Measurements from ENCODE around the gene SLC25A21. TPM values are rescaled to one million over a fixed set of nuclear protein-coding genes. Genes with fewer than 3 reads are reported as not detected.

SLC25A21 gene
- total RNA-seq, 1 donor from 2014 or later = not detected

- ChIA-PET POLR2A (no interaction called here), CTCF (no interaction called here)
- Mint-ChIP-seq H3K4me3 (no peak overlapping the region), H3K36me3 (ENCODE audit: low read depth) (no peaks in the 10 kb centered on the region), H3K4me1 (no peaks in the 10 kb centered on the region), H3K9me3 (no peaks in the 10 kb centered on the region), H3K27ac (no peak overlapping the region), H3K27me3 (no peaks in the 10 kb centered on the region)
- no peak for DNase-seq
- TF ChIP-seq CTCF (IDR thresholded peaks at IDR 0.05) = no peak
- ATAC-seq (ENCODE audit: low read depth) = no peak
- intact Hi-C loops (cut with micrococcal nuclease) = no loop called here
These were observed 448.2 kb downstream of the SLC25A21 start for GRCh38 chr14:36724162-36724561.

- no peak overlapping the region for H3K27ac Mint-ChIP-seq
- DNase-seq (no peak), ATAC-seq (ENCODE audit: low read depth) (no peak)
- intact Hi-C loops (cut with micrococcal nuclease) = no loop called here
- no peaks in the 10 kb centered on the region for H3K36me3 Mint-ChIP-seq (ENCODE audit: low read depth)
- no peak for TF ChIP-seq CTCF (IDR thresholded peaks at IDR 0.05)
- H3K4me1 Mint-ChIP-seq = no peaks in the 10 kb centered on the region
- H3K4me3 Mint-ChIP-seq = no peak overlapping the region
- no peaks in the 10 kb centered on the region for H3K27me3 Mint-ChIP-seq
- ChIA-PET POLR2A (no interaction called here), CTCF (no interaction called here)
- H3K9me3 Mint-ChIP-seq = no peaks in the 10 kb centered on the region
These were observed 448.9 kb downstream of the SLC25A21 start for GRCh38 chr14:36723530-36723929.

- Mint-ChIP-seq H3K4me1 (no peaks in the 10 kb centered on the region), H3K27ac (no peak overlapping the region), H3K9me3 (no peaks in the 10 kb centered on the region), H3K4me3 (no peak overlapping the region), H3K36me3 (ENCODE audit: low read depth) (no peaks in the 10 kb centered on the region), H3K27me3 (no peaks in the 10 kb centered on the region)
- TF ChIP-seq CTCF (IDR thresholded peaks at IDR 0.05) = no peak
- DNase-seq = no peak
- POLR2A ChIA-PET = no interaction called here
- intact Hi-C loops (cut with micrococcal nuclease) = no loop called here
- no peak for ATAC-seq (ENCODE audit: low read depth)
- CTCF ChIA-PET = no interaction called here
These were observed 450.5 kb downstream of the SLC25A21 start for GRCh38 chr14:36721877-36722276.

- Mint-ChIP-seq H3K9me3 (no peaks in the 10 kb centered on the region), H3K4me1 (no peaks in the 10 kb centered on the region), H3K27ac (no peak overlapping the region), H3K36me3 (ENCODE audit: low read depth) (no peaks in the 10 kb centered on the region), H3K4me3 (no peak overlapping the region), H3K27me3 (no peaks in the 10 kb centered on the region)
- DNase-seq (no peak), ATAC-seq (ENCODE audit: low read depth) (no peak)
- intact Hi-C loops (cut with micrococcal nuclease) = no loop called here
- CTCF ChIA-PET = no interaction called here
- POLR2A ChIA-PET = no interaction called here
- no peak for TF ChIP-seq CTCF (IDR thresholded peaks at IDR 0.05)
These were observed 451.7 kb downstream of the SLC25A21 start for GRCh38 chr14:36720657-36721056.

GRCh38 chr14:36719823-36720222, 452.6 kb downstream of the SLC25A21 start:
- DNase-seq (no peak), ATAC-seq (ENCODE audit: low read depth) (no peak)
- Mint-ChIP-seq H3K27ac (no peak overlapping the region), H3K9me3 (no peaks in the 10 kb centered on the region), H3K4me3 (no peak overlapping the region), H3K27me3 (no peaks in the 10 kb centered on the region), H3K36me3 (ENCODE audit: low read depth) (no peaks in the 10 kb centered on the region), H3K4me1 (no peaks in the 10 kb centered on the region)
- ChIA-PET CTCF (no interaction called here), POLR2A (no interaction called here)
- TF ChIP-seq CTCF (IDR thresholded peaks at IDR 0.05) = no peak
- intact Hi-C loops (cut with micrococcal nuclease) = no loop called here

Data from activated B cell treated with CpG ODN at 0.5 μM for 24 hours (primary cell).